ENCODE data around the gene BNIP3. TPM values are rescaled to one million over a fixed set of nuclear protein-coding genes. Genes with fewer than 3 reads are reported as not detected.
"Not testable (repeated sequence)": the region's sequence is repeated elsewhere in the genome, so short reads cannot be mapped to it uniquely, and the experiment has no call there.

The BNIP3 gene
- total RNA-seq, 1 experiment from 2014 or later: 192 TPM

DNA sequence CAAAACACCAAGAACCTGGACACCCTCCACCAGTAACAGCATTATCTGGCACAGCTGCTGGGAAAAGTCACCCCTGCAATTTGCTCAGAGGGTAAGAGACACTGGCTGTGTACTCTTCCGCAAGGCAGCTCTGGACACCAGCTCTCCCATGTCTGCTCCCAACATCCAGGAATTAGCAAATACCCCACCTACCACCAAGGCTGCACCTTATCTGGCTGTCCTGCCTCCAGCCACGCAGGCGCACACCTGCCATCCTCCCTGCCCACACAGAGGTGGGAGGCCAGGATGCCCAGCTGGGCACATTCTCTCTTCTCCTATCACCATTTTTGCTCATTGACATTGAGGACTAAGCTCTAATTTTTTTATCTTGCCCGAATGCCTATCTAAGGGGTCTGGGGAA, 20.3 kb upstream of the BNIP3 start:
- DNase-seq (ENCODE audit: low spot score): no peak

DNA sequence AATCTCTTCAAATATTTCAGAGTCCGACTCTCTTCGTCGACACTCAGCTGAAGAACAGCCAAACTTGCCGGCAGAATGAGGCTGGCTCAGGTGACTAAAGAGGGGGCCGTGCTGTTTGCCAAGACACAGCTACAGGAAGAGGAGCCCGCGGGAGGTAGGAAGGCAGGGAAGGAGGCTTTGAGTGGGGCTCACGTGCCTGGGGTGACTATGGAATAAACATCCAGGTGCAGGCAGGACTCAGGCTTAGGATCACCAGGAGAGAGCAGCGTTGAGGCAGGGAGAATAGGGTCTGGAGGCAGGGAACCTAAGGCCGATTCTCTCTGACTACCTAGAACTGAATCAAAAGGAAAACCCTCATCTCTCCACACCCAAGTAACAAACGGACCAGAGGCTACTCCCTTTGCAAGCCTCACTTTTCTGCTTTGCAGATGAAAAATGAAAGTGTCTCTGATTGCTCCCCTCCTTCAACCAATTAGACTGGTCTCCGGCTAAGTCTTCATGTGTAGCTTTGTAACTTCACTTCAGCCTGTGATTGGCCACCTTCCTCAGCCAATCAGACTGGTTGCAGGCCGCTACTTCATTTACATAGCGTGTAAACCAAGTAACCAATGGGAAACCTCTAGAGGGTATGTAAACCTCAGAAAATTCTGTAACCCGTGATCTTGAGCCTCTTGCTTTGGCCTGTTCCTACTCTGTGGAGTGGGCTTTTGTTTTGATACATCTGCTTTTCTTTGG, 19.7 kb upstream of the BNIP3 start:
- DNase-seq (ENCODE audit: low spot score): peak; percentile 35

GRCh38 chr10:131998845-131999681, 17.3 kb upstream of the BNIP3 start:
- DNase-seq (ENCODE audit: low spot score): no peak

GRCh38 chr10:131998050-131998844, 16.5 kb upstream of the BNIP3 start:
- no peak for DNase-seq (ENCODE audit: low spot score)

GRCh38 chr10:131997366-131998049, 15.8 kb upstream of the BNIP3 start:
- DNase-seq (ENCODE audit: low spot score): peak; percentile 80

DNA sequence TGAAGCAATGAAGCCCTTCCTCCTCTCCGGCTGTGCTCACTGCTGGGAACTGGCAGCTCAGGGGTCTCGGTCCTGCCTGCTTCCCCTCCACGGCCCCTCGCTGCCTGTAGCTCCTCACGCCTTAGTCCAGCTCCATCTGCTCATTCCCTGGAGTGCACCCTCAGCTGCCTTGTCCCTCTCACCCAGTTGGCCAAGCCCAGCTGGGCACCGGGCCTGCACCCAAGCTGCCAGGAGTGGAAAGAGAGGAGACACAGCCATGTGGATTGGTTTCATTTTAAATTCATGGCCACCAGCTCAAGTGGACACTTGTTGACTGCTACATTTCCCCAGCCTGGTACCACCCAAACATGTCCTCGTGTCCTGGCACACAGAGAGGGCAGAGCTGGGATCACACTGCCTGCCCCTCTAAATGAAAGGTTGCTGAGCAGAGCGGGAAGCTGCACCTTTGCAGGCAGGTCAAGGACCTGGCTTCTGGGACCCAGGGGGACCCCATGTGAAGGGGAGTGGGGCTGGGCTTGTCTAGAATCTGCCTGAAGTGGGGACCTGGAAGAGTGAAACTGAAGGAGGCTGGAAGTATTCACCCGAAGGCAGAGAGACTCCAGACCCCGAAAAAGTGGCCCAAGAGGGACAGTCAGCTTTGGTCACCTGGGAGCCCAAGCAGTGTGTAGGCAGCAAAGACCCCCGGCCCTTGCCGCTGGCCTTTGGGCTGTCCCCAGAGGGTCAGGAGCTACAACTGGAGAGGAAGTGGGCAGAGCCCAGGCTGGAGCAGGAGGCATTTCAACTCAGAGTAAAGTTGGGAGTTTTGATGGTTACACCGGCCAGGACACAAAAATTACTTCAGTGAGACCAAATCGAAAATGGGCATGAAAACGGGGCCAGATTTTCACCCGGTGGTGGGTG, 15.0 kb upstream of the BNIP3 start:
- DNase-seq (ENCODE audit: low spot score): no peak

GRCh38 chr10:131994435-131994834, 12.7 kb upstream of the BNIP3 start:
- DNase-seq (ENCODE audit: low spot score): no peak

- DNase-seq (ENCODE audit: low spot score): no peak
Measured at GRCh38 chr10:131993275-131993674, 11.6 kb upstream of the BNIP3 start.

DNA sequence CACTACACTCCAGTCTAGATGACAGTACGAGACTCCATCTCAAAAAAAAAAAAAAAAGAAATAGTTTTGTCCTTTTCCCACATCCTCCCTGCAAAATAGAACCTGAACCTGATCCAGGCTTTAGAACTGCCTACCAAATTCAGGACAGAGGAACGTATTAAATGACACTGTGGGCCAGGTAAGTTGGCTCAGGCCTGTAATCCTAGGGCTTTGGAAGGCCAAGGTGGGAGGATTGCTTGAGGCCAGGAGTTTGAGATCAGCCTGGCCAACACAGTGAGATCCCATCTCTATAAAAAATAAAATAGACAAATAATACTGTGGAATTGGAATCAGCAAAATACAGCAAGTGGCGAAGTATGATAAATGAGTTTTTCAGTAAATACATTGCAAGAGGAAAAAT, 10.0 kb upstream of the BNIP3 start:
- no peak for DNase-seq (ENCODE audit: low spot score)

DNA sequence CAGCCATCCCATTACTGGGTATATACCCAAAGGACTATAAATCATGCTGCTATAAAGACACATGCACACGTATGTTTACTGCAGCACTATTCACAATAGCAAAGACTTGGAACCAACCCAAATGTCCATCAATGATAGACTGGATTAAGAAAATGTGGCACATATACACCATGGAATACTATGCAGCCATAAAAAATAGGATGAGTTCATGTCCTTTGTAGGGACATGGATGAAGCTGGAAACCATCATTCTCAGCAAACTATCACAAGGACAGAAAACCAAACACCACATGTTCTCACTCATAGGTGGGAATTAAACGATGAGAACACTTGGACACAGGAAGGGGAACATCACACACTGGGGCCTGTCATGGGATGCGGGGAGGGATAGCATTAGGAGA, 6.1 kb upstream of the BNIP3 start:
- not testable (repeated sequence) for DNase-seq (ENCODE audit: low spot score)

GRCh38 chr10:131987301-131987700, 5.6 kb upstream of the BNIP3 start:
- DNase-seq (ENCODE audit: low spot score): not testable (repeated sequence)

- not testable (repeated sequence) for DNase-seq (ENCODE audit: low spot score)
Measured at GRCh38 chr10:131986851-131987250, 5.1 kb upstream of the BNIP3 start.

DNA sequence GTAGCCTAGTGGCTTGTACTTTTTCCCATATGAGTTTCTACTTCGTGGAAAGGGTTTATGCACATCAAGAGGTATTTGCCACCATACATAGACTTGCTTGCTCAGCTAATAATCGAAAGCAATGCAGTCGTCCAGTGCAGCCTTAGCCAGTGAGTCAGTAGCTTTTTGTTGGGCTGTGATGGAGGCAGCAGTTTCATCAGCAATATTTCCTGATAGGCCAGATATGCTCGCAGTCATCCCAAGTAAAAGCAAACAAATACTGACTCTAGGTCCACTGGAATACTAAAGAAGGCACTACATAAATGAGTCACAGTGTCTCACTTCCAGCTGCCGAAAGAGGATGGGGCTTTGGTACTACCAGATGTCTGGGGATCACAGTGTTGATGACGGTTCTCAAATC, 2.1 kb upstream of the BNIP3 start:
- DNase-seq (ENCODE audit: low spot score): peak; percentile 60

GRCh38 chr10:131982796-131983195, 1.1 kb upstream of the BNIP3 start:
- DNase-seq (ENCODE audit: low spot score): no peak

- DNase-seq (ENCODE audit: low spot score): no peak
Measured at GRCh38 chr10:131982185-131982756, 548 bp upstream of the BNIP3 start.

DNA sequence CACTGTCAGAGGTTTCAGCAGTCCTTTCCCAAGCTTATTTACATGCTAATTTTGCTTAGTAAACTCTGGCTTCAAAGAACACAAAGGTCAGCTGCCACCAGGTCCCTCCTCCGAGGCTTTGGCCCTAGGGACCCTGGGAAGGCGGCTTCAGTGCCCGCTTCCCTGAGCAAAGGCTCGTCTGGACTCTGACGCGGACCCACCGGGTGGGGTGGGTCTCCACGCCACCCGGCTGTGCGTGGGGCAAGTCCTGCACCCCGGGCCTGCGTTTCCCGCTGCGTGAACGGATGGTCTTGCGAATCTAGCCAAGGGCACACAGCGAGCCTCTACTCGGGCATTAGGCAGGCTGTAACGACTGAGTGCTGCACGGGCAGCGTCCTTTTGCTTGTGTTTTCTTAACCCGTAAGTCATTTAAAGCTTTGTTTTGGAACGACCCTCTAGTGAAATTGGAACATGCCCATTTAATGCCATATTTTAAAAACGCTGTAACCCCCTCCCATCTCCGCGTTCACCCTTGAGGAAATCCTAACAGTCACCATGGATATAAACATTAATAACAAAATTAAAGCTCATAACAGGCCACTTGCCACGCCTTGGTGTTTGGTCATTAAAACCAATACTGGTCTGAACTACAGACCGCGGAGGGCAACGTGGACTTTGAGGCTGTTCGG, 828 bp downstream of the BNIP3 start:
- DNase-seq (ENCODE audit: low spot score): no peak

- DNase-seq (ENCODE audit: low spot score): no peak
Measured at GRCh38 chr10:131980321-131980720, 1.4 kb downstream of the BNIP3 start.

DNA sequence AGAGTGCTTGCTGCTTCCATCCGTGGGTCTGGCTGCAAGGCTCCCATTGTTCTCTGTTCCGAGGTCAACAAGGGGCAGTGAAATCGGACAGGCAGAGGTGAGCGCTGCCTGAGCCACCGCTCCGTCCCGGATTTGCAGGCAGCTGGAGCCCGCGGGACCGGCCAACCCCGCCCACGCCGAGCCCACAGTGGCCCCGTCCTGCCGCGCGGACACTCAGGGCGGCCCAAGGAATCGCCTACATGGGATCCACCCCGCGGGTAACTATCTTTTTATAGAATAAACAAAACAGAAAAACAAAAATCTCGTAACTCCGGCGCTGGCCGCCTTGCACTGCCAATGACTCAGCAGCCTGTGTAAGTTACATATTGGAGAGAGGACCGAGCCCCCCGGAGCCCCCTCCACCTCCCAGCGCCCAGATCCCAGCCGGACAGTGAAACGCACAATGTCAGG, 1.9 kb downstream of the BNIP3 start:
- no peak for DNase-seq (ENCODE audit: low spot score)

DNA sequence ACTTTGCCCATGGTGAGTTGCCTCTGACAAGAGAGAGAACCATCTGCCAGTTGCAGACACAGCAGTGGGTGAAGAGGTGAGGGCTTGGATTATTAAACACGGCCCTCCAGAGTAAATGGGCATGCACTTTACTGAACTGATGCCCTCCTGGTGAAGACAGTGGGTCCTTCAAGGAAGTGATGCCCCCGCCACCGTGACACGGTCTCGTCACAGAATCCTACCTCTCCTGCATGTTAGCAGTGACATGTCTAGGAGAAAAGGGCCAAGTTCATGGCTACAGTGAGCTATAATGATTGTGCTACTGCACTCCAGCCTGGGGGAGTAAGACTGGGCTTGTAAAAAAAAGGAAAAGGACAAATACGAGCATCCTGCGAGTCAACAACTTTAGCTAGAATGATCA, 2.4 kb downstream of the BNIP3 start:
- DNase-seq (ENCODE audit: low spot score): no peak

- DNase-seq (ENCODE audit: low spot score): no peak
Measured at GRCh38 chr10:131978851-131979250, 2.9 kb downstream of the BNIP3 start.
